CD4-positive, alpha-beta T cell (primary cell): Measurements from ENCODE around the gene IRF3. TPM values are rescaled to one million over a fixed set of nuclear protein-coding genes. Genes with fewer than 3 reads are reported as not detected.

ENCODE experiments used
- ATAC-seq: fragments of 200-7000 bp; cut with Tn5 transposase; one replicate; pipeline ENCODE4 v1.10.0; 2022; ENCODE audit warnings: mild to moderate bottlenecking; ENCODE audit not compliant: poor library complexity
- CTCF ChIA-PET: fragments of 350-600 bp; sonication (Branson Sonifier 250); formaldehyde crosslinking; loops from one replicate; lab custom pipeline; 2021; ENCODE audit warnings: antibody characterized with exemption, inconsistent platforms; lab: Charles Lee
- POLR2A ChIA-PET: fragments of 350-600 bp; sonication (Branson Sonifier 250); formaldehyde crosslinking; loops from one replicate; lab custom pipeline; 2021; ENCODE audit warnings: antibody characterized with exemption, inconsistent platforms; lab: Charles Lee
- DNase-seq, 14 experiments: peaks; one replicate each; pipeline ENCODE4 v3.0.0-alpha.2; 2013 to 2020; ENCODE audit warnings: mixed read lengths in 2 of 14
- H3K27ac ChIP-seq, 2 donors: one replicate each; pipeline versions ENCODE4 v1.5.1 to v1.7.0; 2013; ENCODE audit warnings: low read length in 2 of 2, low read depth in 1 of 2, mild to moderate bottlenecking in 1 of 2
- H3K27me3 ChIP-seq, 2 experiments: 1 replicate in 1 of 2; 2 replicates in 1 of 2; pipeline versions ENCODE4 v1.6.1 to v1.7.0; 2013; ENCODE audit warnings: low read length in 2 of 2, control low read depth in 1 of 2, mild to moderate bottlenecking in 1 of 2, moderate library complexity in 1 of 2; ENCODE audit not compliant: insufficient read depth in 2 of 2, control insufficient read depth in 1 of 2
- H3K36me3 ChIP-seq: one replicate; pipeline ENCODE4 v1.6.1; 2013; ENCODE audit warnings: low read length, control low read depth; ENCODE audit not compliant: insufficient read depth
- H3K4me1 ChIP-seq: one replicate; pipeline ENCODE4 v1.6.1; 2013; ENCODE audit warnings: low read length, control low read depth; ENCODE audit not compliant: insufficient read depth
- H3K4me3 ChIP-seq: one replicate; pipeline ENCODE4 v1.5.1; 2013; ENCODE audit warnings: mild to moderate bottlenecking, low read length, moderate library complexity
- H3K9me3 ChIP-seq, 2 experiments: 1 replicate in 1 of 2; 2 replicates in 1 of 2; pipeline versions ENCODE4 v1.6.1 to v1.7.0; 2013; ENCODE audit warnings: low read length in 2 of 2, mild to moderate bottlenecking in 2 of 2, control low read depth in 1 of 2, moderate library complexity in 1 of 2; ENCODE audit not compliant: control insufficient read depth in 1 of 2, insufficient read depth in 1 of 2
- H3K27ac Mint-ChIP-seq: one replicate; pipeline ENCODE4 v1.8.0; 2020; ENCODE audit warnings: mixed read lengths
- H3K27me3 Mint-ChIP-seq: one replicate; pipeline ENCODE4 v1.8.0; 2021; ENCODE audit warnings: mixed read lengths
- H3K36me3 Mint-ChIP-seq: one replicate; pipeline ENCODE4 v1.8.0; 2021; ENCODE audit warnings: low read depth, mixed read lengths
- H3K4me1 Mint-ChIP-seq: one replicate; pipeline ENCODE4 v1.8.0; 2021; ENCODE audit warnings: low read depth, mixed read lengths
- H3K4me3 Mint-ChIP-seq: one replicate; pipeline ENCODE4 v1.8.0; 2020; ENCODE audit warnings: mild to moderate bottlenecking, mixed read lengths
- H3K9me3 Mint-ChIP-seq: one replicate; pipeline ENCODE4 v1.8.0; 2020; ENCODE audit warnings: mixed read lengths
- intact Hi-C, 2 experiments: fragments of 100-400 bp; cut with DNase I in 1 of 2; cut with micrococcal nuclease in 1 of 2; formaldehyde crosslinking; loops; one replicate each; pipeline versions ENCODE4 v1.15.1 to v1.9.0; 2023 to 2025; cut with DNase I, micrococcal nuclease
- total RNA-seq, 174 experiments: library from RNA in 2 of 174; stranded (reverse) in 2 of 174; gene quantifications; one replicate each; pipeline ENCODE4 v1.2.3 and lab custom pipeline; 2021 to 2026
- TF ChIP-seq, protein P1 (sequence below): fragments of 200-600 bp; IDR thresholded peaks from one replicate; pipeline ENCODE4 v1.8.0; 2022; ENCODE audit warnings: antibody characterized with exemption, mild to moderate bottlenecking

Gene IRF3
- total RNA-seq, 2 experiments from 2014 or later, result 109 to 119 TPM

GRCh38 chr19:49656456-49657109 lies 9.1 kb downstream of the IRF3 start:
- ATAC-seq, result no peak
- no peak for DNase-seq
- POLR2A ChIA-PET, result interaction anchor here (2.1 kb wide), 1 partner anchor 8 kb away, joined by 8 read pairs; the partner anchor contains the start of genes BCL2L12 and IRF3
- no peak overlapping the region for H3K27ac ChIP-seq
- no peaks in the 10 kb centered on the region for H3K27me3 ChIP-seq
- no peak overlapping the region for H3K4me3 Mint-ChIP-seq
- H3K4me3 ChIP-seq, result no peak overlapping the region
- H3K4me1 Mint-ChIP-seq, result no peaks in the 10 kb centered on the region
- H3K9me3 ChIP-seq, result no peaks in the 10 kb centered on the region
- no peaks in the 10 kb centered on the region for H3K27me3 Mint-ChIP-seq
- TF ChIP-seq, protein P1, sequence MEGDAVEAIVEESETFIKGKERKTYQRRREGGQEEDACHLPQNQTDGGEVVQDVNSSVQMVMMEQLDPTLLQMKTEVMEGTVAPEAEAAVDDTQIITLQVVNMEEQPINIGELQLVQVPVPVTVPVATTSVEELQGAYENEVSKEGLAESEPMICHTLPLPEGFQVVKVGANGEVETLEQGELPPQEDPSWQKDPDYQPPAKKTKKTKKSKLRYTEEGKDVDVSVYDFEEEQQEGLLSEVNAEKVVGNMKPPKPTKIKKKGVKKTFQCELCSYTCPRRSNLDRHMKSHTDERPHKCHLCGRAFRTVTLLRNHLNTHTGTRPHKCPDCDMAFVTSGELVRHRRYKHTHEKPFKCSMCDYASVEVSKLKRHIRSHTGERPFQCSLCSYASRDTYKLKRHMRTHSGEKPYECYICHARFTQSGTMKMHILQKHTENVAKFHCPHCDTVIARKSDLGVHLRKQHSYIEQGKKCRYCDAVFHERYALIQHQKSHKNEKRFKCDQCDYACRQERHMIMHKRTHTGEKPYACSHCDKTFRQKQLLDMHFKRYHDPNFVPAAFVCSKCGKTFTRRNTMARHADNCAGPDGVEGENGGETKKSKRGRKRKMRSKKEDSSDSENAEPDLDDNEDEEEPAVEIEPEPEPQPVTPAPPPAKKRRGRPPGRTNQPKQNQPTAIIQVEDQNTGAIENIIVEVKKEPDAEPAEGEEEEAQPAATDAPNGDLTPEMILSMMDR, result no peak
- peaks cover 18% of the 10 kb centered on the region for H3K4me1 ChIP-seq
- CTCF ChIA-PET, result interaction anchor here (1.3 kb wide), 1 partner anchor 16 kb away, joined by 3 read pairs; no protein-coding TSS in a partner anchor
- H3K27ac Mint-ChIP-seq, result no peak overlapping the region
- H3K36me3 Mint-ChIP-seq, result peaks cover 70% of the 10 kb centered on the region
- H3K9me3 Mint-ChIP-seq, result no peaks in the 10 kb centered on the region
- intact Hi-C loops, result no loop called here
- H3K36me3 ChIP-seq, result peaks cover 85% of the 10 kb centered on the region

- no peak overlapping the region for H3K4me3 Mint-ChIP-seq
- ATAC-seq (no peak), DNase-seq (no peak)
- H3K9me3 ChIP-seq, result no peaks in the 10 kb centered on the region
- peaks cover 15% of the 10 kb centered on the region for H3K4me1 ChIP-seq
- no peak overlapping the region for H3K4me3 ChIP-seq
- ChIA-PET POLR2A (interaction anchor here (0.5 to 2.1 kb wide), 3 partner anchors 9 to 52 kb away, joined by 3 to 8 read pairs (median 5); partner anchors contain the start of genes BCL2L12, IRF3 and RRAS), CTCF (interaction anchor here (1.3 kb wide), 1 partner anchor 16 kb away, joined by 3 read pairs; no protein-coding TSS in a partner anchor)
- H3K36me3 ChIP-seq, result peaks cover 82% of the 10 kb centered on the region
- no peak overlapping the region for H3K27ac ChIP-seq
- H3K27me3 Mint-ChIP-seq, result no peaks in the 10 kb centered on the region
- H3K4me1 Mint-ChIP-seq, result no peaks in the 10 kb centered on the region
- peaks cover 70% of the 10 kb centered on the region for H3K36me3 Mint-ChIP-seq
- H3K27me3 ChIP-seq, result no peaks in the 10 kb centered on the region
- TF ChIP-seq, protein P1, result no peak
- no peak overlapping the region for H3K27ac Mint-ChIP-seq
- intact Hi-C loops, result no loop called here
- no peaks in the 10 kb centered on the region for H3K9me3 Mint-ChIP-seq
Observed at GRCh38 chr19:49655570-49656455, 9.8 kb downstream of the IRF3 start.

DNA sequence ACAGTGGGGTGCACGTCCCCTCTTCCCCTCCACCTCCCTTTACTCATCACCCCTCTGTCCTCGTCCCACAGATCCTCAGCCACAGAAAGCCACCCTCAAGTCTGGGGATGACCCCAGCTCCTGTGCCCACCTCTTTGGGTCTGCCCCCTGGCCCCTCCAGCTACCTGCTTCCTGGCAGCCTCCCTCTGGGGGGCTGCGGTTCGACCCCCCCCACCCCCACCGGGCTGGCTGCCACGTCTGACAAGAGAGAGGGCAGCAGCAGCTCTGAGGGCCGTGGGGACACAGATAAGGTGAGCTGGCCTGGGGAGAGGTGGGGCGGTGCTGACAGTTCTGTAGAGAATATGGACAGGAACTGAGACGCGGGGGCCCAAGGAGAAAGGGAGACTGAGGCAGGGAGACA lies 11.1 kb downstream of the IRF3 start:
- CTCF ChIA-PET, result no interaction called here
- Mint-ChIP-seq H3K27ac (no peak overlapping the region), H3K4me3 (no peak overlapping the region), H3K9me3 (no peaks in the 10 kb centered on the region), H3K4me1 (no peaks in the 10 kb centered on the region), H3K36me3 (peaks cover 68% of the 10 kb centered on the region), H3K27me3 (no peaks in the 10 kb centered on the region)
- no peaks in the 10 kb centered on the region for H3K27me3 ChIP-seq
- intact Hi-C loops, result no loop called here
- no peak overlapping the region for H3K27ac ChIP-seq
- DNase-seq (no peak), ATAC-seq (no peak)
- no peaks in the 10 kb centered on the region for H3K9me3 ChIP-seq
- POLR2A ChIA-PET, result interaction anchor here (1.8 to 2.1 kb wide), 2 partner anchors 10 to 14 kb away, joined by 5 to 8 read pairs; partner anchors contain the start of genes BCL2L12, IRF3 and RRAS
- H3K4me1 ChIP-seq, result peaks cover 14% of the 10 kb centered on the region
- peaks cover 83% of the 10 kb centered on the region for H3K36me3 ChIP-seq
- no peak overlapping the region for H3K4me3 ChIP-seq
- TF ChIP-seq, protein P1, result no peak
